GM19193 (cell line): ENCODE measurements around the gene C10orf67.

Experiments
- POLR2A ChIP-seq: IDR thresholded peaks from 4 replicates; pipeline ENCODE4 v1.6.1; 2011; ENCODE audit not compliant: insufficient read depth, insufficient read length; ENCODE audit errors: extremely low read depth

Gene C10orf67

DNA sequence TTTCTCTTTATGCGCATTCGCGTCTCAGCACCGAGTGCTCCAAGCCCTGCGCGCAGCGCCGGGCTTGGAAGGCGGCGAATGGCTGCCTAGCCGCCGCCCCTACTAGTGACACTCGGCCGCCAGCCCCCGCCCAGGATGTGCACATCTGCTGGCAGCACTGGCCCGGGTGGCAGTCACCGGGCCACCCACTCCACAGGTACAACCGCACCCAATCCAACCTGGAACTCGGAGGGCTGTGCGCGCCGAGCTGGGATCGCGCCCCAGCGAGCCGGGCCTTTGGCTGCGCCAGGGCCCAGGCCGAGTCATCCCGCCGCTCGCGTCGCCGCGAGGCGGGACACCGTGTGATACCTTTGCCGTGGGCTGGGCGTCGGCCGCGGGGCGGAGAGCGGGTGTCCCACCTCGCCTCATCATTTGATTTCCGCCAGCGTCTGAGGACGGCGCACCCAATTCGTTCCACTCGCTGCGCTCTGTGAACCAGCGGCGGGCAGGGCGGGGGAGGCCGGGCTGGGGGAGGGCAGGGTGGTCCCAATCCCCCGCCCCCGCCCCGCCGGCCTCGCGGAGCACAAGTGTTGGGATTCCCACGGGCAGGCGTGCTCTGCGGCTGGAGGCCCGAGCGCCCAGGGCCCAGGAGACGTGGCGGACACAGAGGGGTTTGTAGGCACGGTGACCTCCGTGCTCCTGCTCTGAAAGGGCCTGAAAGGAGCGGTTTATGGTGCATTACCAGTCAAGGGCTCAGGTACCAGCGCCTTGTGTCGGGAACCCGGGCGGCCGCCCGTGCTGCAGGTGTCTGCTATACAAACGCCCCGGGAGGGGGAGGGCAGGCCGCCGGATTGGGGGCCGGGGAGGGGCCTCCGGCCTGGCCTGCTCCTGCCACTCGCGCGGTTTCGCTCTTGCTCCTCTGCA is 170.3 kb downstream of the C10orf67 start:
- no peak for TF ChIP-seq POLR2A

DNA sequence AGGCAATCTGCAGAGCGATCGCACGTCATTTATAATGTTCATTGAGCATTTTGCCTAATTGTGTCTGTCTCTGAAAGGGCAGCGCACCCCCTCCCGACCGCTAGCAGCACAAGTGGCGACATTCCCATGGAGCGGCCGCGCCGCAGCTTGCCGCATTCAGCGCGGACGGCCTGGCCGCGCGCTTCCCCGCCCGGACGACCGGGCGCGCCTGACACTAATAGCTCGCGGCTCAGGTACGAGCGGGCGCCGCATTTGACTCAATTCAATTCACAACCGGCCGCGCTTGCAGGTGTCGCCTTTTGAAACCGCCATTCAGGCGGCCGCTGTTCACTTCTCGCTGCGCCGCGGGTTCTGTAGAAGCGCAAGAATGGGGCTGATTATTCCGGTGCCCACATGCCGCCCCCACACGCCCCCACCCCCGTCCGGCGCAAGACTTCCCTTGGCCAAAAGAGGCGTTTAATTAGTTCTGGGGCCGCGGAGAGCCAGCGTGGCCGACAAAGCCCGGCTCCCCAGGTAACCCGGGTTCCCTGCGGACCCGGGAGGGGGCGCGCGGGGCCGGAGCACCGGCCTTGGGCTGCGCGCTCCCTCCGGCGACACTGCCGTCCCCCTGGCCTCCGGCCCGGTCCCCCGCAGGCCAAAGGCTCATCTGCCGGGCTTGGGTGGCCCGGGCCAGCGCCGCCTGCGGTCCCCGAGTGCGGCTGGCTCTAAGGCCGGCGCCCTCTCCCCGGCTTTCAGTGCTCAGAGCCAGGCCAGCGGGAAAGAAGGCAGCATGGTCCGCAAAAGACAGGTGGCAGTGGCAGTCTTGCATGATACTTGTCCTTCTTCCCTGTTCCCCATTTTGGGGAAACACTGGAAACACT is 171.2 kb downstream of the C10orf67 start:
- TF ChIP-seq POLR2A = no peak

DNA sequence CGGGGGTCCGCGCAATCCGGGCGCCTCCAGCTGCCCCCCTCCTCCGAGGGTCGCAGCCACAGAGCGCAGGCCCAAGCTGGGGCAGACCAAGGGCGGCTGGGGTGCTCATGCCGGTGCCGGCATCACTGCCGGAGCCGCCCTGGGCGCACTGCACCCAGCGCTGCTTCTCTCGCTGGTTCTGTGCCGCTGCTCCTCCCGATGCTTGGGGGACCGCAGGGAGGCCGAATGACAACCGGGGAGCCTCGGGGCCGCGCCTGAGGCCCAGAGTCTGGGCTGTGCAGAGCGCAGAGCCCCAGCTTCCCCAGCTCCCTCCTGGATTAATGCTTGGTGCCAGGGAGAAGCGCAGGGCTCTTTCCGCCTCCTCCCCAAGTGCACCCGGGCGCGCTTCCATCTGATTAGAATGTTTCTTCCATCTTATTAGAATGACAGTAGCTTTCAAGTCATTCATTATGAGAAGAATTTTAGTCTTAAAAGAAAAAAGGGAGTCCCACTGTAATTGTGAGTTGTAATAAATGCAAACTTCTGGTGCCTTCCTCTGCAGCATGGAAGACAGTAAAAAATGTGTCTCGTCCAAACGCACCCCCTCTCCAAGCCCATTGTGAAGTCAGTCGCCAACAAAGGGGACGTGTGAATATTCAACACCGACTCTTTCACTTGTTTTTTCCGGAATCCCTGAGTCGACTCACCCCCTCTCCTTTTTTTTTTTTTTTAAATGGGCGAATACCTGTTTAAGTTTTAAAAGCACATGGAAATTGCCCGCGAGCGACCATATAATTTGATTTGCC is 172.0 kb downstream of the C10orf67 start:
- no peak for TF ChIP-seq POLR2A

DNA sequence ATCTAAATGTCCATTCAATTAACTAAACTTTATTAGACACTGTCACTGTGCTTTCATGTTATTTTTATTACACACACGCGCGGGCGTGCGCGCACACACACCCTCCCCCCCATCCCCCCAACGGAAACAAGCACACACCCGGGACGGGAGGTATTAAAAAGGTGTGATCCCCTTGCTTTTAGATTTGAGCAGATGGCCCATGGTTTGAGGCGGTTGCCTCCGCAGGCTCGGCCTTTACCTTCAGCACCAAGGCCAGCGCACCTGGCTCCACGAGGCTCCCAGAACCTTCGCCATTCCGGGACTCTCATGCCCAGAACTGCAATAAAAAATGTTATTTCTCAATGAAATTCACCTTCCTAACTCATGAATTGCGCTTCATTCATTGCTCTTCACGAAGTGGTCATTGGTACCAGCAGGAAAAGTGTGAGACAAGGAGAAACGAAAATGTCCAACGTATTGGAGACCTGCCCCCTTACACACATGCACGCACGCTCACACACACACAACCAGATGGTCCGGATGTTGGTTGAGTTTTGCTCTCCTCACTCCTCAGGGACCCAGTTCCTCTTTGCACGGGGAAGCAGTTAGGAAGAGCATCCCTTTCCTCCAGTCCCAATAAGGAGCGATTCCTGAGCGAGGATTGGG is 173.2 kb downstream of the C10orf67 start:
- TF ChIP-seq POLR2A = no peak

DNA sequence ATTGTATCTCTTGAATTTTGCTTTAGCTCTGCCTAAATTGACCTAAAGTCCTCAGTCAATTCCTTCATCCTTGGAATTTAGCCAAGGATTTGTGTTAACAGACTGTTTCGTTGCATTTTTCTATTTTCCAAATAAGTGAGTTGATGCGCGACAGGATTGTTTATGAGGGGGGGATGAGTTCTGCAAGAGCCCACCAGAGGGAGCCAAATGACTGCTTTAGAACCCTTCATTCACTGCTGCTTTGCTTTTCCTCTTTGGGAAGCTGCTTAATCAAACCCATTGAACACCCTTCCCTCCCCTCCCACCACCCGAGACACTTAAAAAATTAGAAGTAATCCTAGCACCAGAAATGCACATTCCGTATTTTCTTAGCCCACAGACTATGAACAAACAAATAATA is 186.2 kb downstream of the C10orf67 start:
- TF ChIP-seq POLR2A = no peak

DNA sequence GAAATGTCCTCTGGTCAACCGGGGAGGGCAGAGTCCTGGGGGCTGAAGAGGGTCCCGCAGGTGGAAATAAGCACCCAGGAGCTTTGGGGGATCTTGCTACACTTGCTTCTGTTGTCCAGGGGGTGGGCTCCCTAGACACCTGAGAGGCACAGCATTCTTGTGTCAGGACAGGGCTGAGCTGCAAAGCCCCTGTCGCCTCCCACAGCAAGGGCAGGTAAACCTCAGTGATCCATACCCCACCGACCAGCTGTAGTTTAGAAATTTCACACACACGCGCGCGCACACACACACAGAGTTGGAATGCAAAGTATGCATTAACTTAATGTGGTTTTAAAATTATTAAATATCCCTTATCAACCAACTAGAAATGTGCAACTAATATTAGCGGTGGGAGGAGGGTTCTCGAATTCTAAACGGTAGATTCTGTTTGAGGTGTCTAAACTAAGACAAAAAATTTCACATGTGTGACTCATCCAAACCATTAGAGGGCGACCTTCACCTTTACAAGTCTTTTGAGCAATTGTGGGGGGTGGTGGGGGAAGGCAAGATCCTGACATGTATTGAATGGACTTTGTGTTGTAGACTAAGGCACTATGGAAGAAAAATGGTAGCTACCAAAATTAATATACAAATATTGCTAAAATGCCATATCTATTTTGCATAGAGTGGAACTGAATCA is 186.8 kb downstream of the C10orf67 start:
- TF ChIP-seq POLR2A = no peak

DNA sequence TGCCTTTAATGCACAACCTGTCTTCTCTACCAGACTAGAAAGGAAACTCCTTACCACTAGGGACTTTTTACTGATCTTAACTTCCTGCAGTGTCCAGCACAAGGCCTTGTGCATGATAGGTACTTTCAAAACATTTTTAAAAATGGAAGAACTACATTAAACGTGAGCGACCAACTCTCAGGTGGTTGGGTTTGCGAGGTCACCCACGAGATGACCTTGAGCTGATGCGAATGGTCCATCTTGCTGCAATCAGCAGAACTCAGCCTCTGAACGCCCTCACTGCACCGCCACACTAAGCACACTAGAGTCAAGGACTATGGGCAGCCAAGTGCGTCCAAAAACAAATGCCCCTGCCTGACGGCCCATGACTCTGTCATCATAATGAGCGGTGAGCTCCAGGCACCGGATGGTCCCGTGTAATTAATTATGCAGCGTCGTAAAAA is 187.3 kb downstream of the C10orf67 start:
- TF ChIP-seq POLR2A = no peak

DNA sequence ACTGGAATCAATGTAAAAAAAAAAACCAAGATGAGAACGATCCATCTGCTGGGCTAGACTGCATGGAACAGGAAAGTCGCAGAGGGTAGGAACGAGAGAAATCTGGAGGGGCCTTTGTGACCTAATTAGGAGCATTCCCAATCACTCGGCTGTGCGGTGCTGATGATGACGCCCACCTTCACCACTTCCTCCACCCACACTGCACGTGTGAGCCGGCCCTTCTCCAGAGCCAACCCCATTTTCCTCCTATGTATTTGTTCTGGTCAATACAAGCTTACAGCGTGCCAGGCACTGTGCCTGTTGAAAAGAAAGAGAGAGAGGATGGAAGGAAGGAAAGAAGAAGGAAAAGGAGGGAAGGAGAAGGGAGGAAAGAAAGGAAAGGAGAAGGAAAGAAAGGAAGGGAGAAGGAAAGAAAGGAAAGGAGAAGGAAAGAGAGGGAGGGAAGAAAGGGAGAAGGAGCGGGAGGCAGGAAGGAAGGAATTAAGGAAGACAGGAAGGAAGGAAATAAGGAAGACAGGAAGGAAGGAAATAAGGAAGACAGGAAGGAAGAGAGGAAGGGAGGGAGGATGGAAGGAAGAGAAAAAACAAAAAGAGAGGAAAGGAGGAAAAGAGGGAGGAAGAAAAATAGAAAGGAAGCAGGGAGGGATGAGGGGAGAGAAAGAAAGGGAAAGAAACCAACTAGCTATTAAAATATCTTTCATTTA is 188.0 kb downstream of the C10orf67 start:
- no peak for TF ChIP-seq POLR2A

DNA sequence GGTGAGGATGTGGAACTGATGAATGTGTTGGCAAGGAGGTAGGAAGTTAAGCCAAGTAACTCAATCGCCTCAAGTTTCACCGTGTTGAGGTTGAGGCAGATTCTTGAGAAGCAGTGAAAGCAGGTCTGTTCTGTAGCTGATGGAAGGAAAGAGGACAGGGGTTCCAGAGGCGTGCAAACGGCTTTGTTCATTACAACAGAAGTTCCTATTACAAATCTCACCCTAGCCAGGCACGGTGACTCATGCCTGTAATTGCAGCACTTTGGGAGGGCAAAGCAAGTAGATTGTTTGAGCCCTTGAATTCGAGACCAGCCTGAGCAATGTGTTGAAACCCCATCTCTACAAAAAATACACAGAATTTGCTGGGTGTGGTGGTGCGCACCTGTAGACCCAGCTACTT is 189.4 kb downstream of the C10orf67 start:
- no peak for TF ChIP-seq POLR2A
